Measurements from ENCODE around the gene CLEC19A.

DNA sequence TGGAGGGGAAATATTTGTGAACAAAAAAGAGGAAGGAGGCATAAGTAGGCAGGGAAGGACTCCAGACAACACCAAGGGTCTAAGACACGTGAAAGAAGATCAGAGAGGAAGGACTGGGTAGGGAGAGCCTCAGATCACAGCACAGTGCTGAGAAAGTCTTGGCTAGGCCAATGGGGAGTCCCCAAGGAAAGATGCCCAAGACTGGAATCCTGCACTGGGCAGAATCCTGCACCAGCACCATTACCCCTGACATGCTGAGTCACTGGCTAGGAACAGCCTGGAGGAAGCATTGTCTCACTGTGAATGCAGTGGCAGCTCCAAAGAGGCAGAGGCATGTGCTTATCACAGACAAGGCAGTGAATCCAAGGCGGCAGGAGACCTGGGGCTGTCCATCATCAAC lies 19.2 kb downstream of the CLEC19A start:
- TF ChIP-seq CTCF (IDR thresholded peaks at IDR 0.05; ENCODE audit: low read depth, low read length, missing input control) (no peak), YY1 (IDR thresholded peaks at IDR 0.05) (no peak), MAX (IDR thresholded peaks at IDR 0.05) (no peak), NR2F2 (IDR thresholded peaks at IDR 0.05) (no peak), GABPA (IDR thresholded peaks at IDR 0.05 in 1 of 2, conservative IDR thresholded peaks at IDR 0.05 in 1 of 2) (no peak)
- TF ChIP-seq, protein P1, sequence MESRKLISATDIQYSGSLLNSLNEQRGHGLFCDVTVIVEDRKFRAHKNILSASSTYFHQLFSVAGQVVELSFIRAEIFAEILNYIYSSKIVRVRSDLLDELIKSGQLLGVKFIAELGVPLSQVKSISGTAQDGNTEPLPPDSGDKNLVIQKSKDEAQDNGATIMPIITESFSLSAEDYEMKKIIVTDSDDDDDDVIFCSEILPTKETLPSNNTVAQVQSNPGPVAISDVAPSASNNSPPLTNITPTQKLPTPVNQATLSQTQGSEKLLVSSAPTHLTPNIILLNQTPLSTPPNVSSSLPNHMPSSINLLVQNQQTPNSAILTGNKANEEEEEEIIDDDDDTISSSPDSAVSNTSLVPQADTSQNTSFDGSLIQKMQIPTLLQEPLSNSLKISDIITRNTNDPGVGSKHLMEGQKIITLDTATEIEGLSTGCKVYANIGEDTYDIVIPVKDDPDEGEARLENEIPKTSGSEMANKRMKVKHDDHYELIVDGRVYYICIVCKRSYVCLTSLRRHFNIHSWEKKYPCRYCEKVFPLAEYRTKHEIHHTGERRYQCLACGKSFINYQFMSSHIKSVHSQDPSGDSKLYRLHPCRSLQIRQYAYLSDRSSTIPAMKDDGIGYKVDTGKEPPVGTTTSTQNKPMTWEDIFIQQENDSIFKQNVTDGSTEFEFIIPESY (IDR thresholded peaks at IDR 0.05), result no peak

All from liver (tissue), 3 donors.